C4-2B (cell line): ENCODE results near the gene BOLL.
"Not testable (repeated sequence)": the region's sequence is repeated elsewhere in the genome, so short reads cannot be mapped to it uniquely, and the experiment has no call there.

Experiments used
- H3K27ac ChIP-seq: fragments of 450-650 bp; 2 replicates; pipeline ENCODE4 v1.5.1; 2017
- CTCF ChIP-seq: fragments of 450-650 bp; conservative IDR thresholded peaks from 2 replicates; pipeline ENCODE4 v1.5.1; 2017; ENCODE audit warnings: mild to moderate bottlenecking
- ZFX ChIP-seq: fragments of 450-650 bp; IDR thresholded peaks from 2 replicates; pipeline ENCODE4 v1.6.1; 2017

BOLL gene

GRCh38 chr2:197784956-197785941 is at the start of gene BOLL:
Gene BOLL, minus strand, starts transcription at chr2:197785319. Its CDS starts 3,469 bp downstream, at chr2:197781850.
- H3K27ac ChIP-seq = no peak within 1 kb of the TSS
- TF ChIP-seq CTCF = no peak
- TF ChIP-seq ZFX = no peak

- H3K27ac ChIP-seq = not testable (repeated sequence)
These were observed 49.7 kb upstream of the BOLL start for GRCh38 chr2:197834771-197835170.

- no peak overlapping the region for H3K27ac ChIP-seq
- no peak for TF ChIP-seq CTCF
- TF ChIP-seq ZFX = no peak
These were observed 43.5 kb upstream of the BOLL start for GRCh38 chr2:197828464-197829135.

- H3K27ac ChIP-seq = no peak overlapping the region
- TF ChIP-seq CTCF = no peak
- TF ChIP-seq ZFX = no peak
These were observed 42.5 kb upstream of the BOLL start for GRCh38 chr2:197827618-197828017.

- no peak overlapping the region for H3K27ac ChIP-seq
- TF ChIP-seq CTCF = no peak
- TF ChIP-seq ZFX = no peak
These were observed 37.2 kb upstream of the BOLL start for GRCh38 chr2:197822333-197822732.

- TF ChIP-seq ZFX = no peak
- no peak for TF ChIP-seq CTCF
- H3K27ac ChIP-seq = no peak overlapping the region
These were observed 36.6 kb upstream of the BOLL start for GRCh38 chr2:197821550-197822289.

- TF ChIP-seq CTCF (no peak), ZFX (no peak)
- no peak overlapping the region for H3K27ac ChIP-seq
These were observed 29.4 kb upstream of the BOLL start for GRCh38 chr2:197814526-197814925.
